Stimulated activated CD8-positive, alpha-beta memory T cell treated with anti-CD3 and anti-CD28 coated beads, Interleukin-12 subunit alpha, Interleukin-12 subunit beta, amount 100 ng/mL, for 4 hours (primary cell): ENCODE results near the gene ADAMTS9.

Experiments
- DNase-seq: peaks from one replicate; pipeline ENCODE4 v3.0.0-alpha.2; 2020; ENCODE audit warnings: low read depth

Gene ADAMTS9

DNA sequence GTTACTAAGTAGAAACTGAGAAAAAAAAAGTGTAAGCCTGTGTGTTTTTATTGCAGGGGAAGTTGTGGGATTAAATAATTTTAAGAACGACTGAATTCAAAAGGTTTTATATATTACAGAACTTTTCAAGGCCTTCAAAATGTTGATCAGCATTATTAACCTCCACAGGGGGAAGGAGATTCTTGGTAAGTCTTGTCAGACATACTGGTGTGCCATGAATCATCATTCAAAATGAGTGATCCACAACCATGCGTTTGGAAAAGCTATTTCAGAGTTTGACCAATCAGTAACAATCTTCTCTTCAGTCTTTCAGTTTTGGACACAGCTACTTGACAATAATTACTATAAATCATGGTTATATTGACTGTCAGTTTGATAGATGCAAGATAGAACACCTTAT lies 70.2 kb downstream of the ADAMTS9 start:
- DNase-seq = no peak

DNA sequence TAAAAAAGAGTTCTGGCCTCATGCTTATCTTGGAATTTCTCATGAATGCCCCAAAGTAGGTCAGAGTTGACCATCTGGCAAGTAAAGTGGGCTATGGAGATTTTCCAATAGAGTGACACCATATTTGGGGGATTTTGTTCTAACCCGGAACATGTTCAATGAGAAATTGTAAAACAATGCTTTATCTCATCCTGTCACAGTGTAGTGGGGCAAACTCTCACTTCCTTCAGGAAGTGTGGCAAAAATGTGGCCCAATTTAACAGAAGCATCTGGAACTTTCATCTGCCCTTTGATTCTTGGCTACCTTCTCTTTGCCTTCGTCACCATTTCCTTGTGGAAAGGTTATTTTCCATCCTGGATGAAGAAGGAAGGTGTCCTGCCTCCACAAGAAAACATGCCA lies 70.8 kb downstream of the ADAMTS9 start:
- DNase-seq = no peak

DNA sequence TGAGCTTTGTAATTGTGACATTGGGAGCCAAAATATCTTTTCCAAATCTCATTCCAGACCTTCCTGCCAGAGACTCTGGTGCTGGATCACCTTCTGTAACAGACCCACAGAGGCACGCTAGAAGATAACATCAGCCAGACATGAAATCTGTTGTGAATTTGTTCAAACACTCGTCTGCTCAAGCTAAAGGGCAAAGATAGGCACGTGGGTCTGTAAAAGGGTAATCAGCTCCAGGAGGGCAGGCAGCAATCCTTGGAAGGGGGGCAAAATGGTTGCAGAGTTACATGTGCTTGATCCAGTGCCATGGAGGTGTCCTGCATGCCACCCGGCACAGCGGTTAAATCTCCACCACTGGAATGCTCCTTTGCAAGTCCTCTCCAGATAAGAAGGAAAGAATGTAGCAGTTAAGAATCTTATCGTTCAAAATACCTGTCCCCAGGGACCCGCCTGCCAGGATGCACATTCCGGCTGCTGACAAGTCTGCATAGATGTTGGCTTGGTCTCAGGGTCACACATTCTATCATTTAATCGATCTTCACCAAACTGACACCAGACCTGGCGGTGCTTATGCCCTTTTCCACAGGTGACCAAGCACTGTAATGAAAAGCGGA lies 74.8 kb downstream of the ADAMTS9 start:
- no peak for DNase-seq

DNA sequence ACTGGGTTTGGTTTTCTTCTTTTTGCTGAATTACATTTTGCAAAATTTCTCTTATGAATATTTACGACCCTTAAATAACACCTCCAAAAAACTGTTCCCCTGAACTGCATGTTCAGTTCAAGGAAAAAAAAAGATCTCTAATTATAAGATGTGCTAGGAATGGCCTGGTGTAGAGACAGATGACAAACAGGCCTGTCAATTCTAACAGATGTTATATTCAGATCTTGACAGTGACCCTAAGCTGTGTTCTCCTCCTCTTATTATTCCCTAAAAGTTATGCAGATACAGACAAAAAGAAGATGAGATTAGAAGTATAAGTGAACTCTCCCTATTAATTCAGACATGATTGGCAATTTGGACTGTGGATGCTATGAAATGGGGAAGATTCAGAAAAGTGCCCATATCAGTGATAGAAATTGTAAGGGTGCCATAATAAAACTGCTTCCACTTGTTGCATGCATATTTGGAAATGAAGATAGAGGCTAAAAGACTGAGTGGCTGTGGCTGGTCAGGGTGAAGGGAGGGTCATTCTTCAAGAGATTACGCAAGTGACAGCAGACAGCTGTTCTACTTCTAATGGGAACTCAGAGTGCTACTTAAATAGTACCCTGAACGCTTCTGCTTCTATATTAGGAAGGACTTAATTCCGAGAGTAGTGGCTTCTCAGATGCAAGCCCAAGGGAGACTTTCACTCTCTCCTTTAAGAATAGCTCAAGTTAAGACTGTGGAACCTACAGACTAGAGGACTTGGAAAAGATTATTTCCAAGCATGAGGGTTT lies 75.5 kb downstream of the ADAMTS9 start:
- no peak for DNase-seq

DNA sequence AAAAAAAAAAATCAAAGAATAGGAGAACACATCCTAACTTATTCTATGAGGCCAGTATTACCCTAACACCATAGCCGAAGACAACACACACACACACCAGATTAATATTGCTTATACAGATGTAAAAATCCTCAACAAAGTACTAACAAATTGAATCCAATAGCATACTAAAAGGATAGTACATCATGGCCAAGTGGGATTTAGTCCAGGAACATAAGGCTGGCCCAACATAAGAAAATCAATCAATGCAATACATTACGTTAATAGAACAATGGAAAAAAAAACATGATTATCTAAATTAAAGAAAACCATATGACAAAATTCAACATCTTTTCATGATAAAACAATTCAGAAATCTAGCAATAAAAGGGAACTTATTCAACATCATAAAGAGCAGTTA lies 79.1 kb downstream of the ADAMTS9 start:
- no peak for DNase-seq

DNA sequence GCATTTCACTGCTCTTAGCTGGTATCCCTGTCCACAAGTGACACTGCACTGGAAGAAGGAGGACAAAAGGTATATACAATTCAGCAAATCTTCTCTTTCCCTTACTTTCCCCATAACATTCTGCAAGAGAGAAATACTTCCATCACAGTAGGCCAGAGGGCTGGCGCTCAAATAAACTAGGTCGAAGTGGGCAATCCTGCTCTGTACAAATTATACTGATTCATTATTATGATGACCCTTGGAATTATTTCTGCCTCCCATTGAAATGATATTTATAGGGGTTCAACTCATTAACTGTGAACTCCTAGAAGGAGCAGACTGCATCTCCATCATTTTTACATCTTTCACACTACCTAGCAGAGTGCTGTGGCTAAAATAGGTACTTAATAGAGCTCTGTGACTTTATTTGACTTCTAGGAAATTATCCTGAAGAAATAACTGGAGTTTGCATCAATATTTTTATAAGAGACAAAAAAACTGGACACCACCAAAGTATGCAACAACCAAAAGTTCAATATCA lies 80.7 kb downstream of the ADAMTS9 start:
- DNase-seq = no peak

DNA sequence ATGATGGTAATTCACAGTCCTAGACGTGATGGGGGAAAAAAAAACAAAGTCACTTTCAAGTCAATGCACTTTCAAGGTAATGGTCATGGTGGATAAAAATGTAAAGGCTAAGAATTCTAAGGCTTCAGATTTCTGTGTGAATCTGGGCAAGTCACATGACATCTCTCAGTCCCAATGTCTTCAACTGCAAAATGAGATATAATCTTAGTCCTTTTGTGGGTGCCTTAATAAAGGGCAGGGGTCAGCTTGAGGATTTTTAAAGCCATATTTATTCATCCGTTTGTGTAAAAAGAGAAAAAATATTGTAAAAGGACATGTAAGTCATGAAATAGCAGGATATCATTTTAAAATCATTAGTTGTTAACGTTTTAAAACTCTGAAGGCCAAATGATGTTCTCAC lies 83.5 kb downstream of the ADAMTS9 start:
- DNase-seq = no peak

DNA sequence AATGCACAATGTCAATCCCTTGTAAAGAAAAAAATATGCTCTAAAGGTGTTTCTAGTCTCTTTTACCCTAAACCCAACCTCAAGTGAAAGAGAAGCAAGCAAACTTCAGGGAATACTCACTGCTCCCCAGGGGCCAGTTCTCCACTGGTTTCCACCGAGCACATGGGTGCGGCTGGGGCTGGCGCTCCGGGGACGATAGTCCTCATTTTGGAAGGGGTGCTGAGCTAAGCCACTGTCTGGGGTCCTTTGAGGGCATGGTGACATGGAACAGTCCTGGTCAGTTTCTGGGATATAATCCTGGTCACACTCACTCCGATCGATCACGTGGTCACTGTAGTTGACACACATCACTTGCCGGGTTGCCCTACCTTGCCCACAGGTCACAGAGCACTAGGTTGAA lies 86.0 kb downstream of the ADAMTS9 start:
- no peak for DNase-seq

DNA sequence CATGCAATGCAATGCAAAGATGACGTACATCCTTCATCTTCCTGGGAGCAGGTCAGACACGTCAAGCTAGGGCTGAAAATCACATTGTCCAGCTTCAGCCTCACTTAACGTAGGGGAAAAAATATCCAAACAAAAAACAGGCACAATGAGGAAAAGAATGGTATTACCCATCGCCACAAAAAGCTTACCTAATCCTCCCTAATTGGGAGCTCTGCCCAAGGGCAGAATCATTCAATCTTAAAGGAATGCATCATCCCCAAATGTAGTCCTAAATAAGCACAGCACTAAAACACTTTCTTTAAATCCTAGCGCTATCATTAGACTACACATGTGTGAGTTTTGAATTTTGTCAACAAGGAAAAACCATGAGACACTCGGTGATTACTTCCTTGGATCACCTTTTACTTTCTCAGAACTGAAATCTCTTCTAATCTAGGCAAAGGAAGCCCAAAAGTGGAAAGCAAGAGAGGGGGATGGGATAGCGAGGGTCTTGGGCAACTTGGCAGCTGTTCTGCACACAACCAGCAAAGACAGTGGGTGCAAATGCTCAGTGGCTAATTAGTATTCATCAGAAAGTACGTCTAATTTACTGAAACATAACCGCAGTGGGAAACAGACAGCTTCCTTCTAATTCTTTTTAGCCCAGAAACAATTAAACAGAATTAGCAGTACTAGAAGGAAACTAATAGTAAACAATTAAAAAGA lies 87.4 kb downstream of the ADAMTS9 start:
- DNase-seq = no peak

DNA sequence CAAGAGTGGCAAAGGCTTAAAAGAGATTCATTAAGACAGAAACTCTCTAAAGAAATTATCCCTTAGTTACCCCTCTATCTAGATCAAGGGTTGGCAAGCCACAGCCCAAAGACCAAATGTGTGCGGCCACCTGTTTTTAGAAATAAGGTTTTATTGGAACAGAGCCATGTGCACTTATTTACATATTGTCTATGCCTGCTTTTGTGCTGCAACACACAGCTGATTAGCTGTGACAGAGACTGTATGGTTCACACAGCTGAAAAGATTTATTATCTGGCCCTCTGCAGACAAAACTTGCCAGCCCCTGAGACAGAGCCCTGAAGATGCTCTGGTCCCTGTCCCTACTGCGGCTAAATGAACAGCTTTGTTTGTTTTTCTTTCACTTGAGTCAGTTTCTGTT lies 88.1 kb downstream of the ADAMTS9 start:
- no peak for DNase-seq

DNA sequence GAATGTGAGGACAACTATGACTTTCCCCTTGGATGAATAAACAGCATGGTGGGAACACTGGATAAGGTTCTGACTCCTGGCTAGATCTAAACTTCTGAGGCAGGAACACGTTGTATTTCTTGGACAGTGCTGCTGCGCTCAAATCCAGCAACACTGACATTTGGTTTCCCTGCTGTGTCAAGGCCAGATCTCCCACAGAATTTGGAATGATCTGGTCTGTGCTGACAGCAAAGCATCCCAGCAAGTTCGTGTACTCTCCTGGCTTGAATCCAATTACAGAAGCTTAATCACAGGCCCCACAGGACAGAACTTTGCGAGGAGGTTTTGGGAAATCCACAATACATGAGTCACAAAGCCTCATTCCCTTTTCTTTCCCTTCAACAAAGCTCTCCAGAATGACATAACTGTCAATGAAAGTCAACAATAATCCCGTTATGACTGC lies 92.5 kb downstream of the ADAMTS9 start:
- DNase-seq = no peak

DNA sequence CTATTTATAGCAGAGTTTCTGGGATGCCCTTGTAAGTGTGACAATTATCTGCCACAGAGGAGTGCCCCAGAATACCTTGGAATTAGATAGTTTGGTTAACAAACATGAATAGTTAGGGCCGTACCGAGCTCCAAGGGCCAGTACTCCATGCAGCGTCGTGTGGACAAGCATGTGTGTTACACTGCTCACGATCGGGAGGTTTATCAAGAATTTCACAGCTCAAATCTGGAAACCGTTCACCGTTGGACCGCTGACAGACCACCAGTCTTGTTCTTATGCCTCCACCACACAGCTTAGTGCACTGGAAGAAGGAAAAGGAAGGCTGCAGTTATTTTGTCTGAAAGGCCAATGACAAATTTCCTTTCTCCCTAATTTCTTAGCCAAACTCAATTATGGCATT lies 93.7 kb downstream of the ADAMTS9 start:
- no peak for DNase-seq

DNA sequence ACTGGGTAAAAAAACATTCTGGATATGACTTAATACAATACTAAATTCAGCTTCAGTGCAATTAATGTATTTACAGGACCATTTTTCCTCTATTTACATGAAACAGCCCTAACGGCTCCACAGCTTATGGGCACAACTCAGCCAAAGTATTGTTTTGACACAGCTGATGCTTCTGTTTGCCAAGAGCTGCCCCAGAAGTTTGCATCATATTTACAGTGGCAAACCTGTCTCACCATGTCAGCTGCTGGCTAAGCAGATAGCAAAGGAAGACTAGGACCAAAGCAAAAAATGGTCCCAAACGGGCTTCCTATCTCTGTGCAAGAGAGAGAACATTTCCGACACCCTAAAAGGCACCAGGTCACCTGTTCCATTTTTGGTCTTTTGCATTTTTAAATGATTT lies 94.5 kb downstream of the ADAMTS9 start:
- no peak for DNase-seq

DNA sequence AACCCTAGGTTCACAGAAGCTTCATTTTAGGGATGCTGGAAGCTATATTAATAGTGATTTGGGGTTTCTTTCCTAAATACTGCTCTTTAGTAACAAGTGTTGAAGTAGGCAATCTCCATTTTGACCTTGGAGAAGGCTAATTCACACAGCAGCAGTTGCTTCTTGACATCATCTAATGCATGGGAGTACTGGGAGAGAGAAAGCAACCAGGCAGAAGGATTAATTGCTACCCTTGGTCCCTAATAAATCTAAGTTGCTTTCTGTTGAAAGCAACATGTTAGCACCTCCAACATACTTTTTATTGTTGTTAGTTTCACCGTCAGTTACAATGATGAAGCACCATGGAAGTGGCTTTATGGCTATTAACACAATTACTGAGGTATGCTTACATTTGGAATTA lies 96.2 kb downstream of the ADAMTS9 start:
- DNase-seq = no peak

DNA sequence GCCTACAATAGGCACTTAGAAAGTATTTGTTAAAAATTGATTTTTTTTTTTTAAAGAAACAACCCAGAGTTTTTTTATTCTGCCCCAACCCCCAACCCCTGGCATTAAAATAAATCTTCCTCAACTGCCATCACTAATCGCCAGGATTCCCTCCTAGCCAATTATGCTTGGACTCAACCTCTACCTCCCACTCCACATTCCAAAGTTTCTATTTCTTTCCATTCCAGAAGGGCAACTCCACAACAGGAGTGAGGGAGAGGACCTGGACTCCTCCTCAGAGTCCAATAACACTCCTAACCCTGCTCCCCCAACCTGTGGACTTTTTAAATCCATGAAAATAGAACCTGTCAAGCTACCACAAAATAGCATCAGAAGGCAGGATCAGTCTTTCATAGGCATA lies 99.4 kb downstream of the ADAMTS9 start:
- no peak for DNase-seq

DNA sequence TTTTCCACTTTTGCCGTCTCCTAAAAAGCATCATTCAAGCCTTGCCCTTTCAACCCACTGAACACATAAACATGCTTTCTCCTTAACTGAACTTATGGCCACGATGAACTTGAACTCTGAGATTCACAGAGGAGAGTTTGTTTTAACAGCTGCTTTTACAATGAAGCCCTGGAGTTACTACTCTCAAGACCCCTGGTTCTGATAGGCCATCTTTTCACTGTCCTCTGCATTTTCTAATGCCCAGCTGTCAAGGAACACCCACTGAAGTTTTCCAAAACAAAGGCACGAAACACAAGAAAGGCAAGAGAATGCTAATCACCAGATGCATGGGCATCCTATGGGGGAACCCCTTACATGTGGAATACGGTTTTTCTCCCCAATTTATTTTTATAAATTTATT lies 100.8 kb downstream of the ADAMTS9 start:
- no peak for DNase-seq

DNA sequence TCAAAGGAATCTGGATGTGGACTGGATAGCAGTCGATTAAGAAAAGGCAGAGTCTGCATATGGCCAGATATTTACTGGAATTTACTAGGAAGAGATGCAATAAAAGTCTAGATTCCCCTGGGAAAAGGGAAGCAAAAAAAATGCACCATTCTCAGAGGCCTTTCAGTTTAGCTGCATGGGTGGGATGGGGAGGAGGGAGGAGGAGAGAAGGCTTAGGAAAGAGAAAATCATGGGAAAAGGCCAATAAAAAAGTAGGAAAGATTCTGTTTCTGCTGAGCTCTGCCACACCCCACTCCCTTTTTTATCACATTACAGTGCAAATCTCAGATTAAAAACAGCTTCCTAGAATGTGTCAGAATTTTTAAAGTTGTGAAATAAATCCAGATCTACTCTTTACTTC lies 103.6 kb downstream of the ADAMTS9 start:
- no peak for DNase-seq

DNA sequence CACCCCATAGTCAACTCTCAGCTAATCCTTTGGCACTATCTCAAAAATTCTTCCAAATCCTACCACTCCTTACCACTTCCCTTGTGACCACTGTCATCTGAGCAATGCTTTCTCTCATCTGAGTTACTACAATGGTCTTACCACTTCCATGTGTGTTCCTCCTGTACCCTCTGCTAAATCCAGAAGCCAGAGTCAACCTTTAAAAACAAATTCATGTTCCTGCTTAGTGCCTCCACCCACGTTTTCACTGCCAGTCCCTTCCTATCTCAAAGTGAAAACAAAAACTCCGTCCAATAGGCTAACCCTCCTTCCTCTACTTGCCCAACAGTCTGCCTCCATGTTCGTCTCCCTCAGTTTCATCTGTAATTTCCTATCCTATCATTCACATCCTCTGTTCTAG lies 109.0 kb downstream of the ADAMTS9 start:
- DNase-seq = no peak

DNA sequence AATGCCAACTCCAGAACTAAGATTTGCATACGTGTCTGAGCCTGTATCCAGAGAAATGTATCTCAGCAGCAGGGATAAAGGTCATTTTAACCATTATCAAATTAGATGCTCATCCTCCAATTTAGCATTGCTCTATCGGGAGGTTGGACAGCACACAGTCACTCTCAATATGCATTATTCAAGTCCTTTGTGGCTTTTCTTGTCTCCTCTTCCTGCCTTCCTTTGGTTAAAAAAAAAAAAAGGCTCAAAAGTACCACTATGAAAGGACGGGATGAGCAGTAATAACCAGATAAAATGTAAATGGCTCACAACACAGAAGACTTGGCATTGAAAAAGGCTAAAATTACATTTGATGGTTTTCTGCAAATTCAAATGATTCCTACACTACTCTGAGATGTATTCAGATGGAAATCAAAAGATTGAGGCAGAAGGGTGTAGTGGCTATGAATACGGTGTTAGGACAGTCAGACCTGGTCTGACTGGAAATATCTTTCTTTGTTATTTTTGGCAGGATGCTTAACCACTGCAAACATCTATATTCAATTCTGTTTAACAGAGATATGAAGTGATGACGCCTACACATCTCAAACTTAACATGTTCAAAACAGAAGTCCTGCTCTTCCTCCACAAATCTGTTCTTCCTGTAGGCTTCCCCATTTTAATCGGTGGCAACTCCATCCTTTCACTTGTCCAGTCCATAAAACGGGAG lies 109.6 kb downstream of the ADAMTS9 start:
- no peak for DNase-seq

DNA sequence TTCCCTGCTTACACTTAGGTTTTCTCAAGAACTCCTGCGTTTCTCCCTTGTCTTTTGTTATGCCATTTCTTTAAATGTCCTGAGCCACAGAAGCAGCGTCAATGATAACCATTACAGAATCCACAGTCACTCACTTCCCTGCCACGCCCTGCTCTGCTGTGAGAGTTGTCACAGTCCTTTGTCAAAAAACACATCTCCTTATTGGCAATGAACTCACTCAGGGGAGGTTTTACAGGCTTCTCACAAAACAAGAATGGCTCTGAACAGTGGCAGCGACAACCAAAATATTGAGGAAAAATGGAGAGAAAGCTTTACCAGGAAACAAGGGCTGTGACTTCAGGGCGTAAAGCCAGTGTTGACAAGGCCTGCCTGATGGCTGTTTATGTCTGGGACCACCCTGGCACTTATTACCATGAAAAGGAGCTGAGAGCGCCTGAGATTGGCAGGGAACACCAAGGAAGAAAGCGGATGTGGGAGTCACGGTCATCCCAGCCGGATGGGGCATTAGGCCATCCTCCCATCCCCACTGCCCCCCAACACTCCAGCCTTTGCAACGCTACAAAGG lies 111.5 kb downstream of the ADAMTS9 start:
- no peak for DNase-seq

DNA sequence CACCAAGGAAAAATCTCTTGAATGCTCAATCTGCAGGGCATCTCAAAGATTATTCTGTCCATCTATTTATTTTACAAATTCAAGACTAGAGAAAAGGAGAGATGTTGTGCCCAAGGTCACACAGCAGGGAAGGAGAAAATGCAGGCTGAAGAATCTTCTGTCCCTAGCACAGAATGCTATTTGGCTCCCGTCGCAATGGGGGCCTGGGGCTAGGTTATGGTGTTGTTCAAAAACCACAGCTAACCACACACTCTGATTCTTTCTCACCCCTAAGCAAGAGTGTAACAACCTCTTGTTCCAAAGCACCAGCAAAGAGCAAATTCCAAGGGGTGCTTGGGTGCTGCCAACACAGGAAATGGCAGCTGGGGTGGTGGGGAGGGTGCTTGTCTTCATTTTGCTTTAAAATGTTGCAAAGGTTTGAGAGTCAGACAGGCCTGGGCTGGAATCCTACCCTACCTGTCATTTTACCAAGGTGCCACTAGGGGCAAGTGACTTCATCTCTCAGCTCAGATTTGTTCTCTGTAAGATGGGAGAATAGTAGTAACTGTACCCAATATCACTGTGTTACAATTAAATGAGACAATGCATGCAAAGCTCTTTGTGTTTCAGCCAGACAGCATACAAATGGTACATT lies 112.5 kb downstream of the ADAMTS9 start:
- no peak for DNase-seq

DNA sequence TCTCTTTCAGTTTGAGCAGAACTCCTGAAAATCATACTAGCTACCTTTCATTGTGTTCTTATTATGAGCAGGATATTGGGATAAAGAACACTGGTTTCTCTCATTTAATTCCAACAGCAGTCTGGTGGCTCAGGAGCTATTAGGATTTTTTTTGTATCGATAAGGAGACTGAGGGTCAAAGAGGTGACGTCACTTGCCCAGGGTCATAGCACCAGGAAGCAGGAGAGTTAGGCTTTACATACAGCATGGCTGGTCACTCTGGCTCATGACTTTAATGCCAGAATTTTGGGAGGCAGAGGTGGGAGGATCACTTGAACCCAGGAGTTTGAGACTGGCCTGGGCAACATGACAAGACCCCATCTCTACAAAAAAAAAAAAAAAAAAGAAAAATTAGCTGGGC lies 113.6 kb downstream of the ADAMTS9 start:
- DNase-seq = no peak
